HepG2 (cell line): ENCODE data around the gene DNAAF3. TPM values are rescaled to one million over a fixed set of nuclear protein-coding genes. Genes with fewer than 3 reads are reported as not detected.

Experiments
- DPF2 ChIP-seq: sonication (generic); formaldehyde crosslinking; IDR thresholded peaks from 2 replicates; pipeline ENCODE4 v1.4.0; 2020; ENCODE audit warnings: mild to moderate bottlenecking, low read depth, missing genetic modification reagents, borderline replicate concordance
- ESRRA ChIP-seq: sonication (generic); formaldehyde crosslinking; IDR thresholded peaks from 2 replicates; pipeline ENCODE4 v1.5.1; 2020; ENCODE audit warnings: mild to moderate bottlenecking, low read depth, missing genetic modification reagents
- FOXC1 ChIP-seq: sonication (generic); formaldehyde crosslinking; IDR thresholded peaks from 2 replicates; pipeline ENCODE4 v1.8.0; 2022; ENCODE audit warnings: mild to moderate bottlenecking, missing genetic modification reagents, borderline replicate concordance
- GABPB1 ChIP-seq: IDR thresholded peaks from 2 replicates; pipeline ENCODE4 v1.6.1; 2016; ENCODE audit warnings: mild to moderate bottlenecking, missing genetic modification reagents, moderate library complexity, missing compliant biosample characterization
- JUN ChIP-seq: sonication (generic); formaldehyde crosslinking; IDR thresholded peaks from 2 replicates; pipeline ENCODE4 v1.4.0; 2020; ENCODE audit warnings: mild to moderate bottlenecking, missing genetic modification reagents
- KDM2A ChIP-seq: sonication (generic); formaldehyde crosslinking; IDR thresholded peaks from 2 replicates; pipeline ENCODE4 v1.4.0; 2020; ENCODE audit warnings: low read depth, missing genetic modification reagents, borderline replicate concordance
- MEIS1 ChIP-seq: sonication (generic); formaldehyde crosslinking; IDR thresholded peaks from 2 replicates; pipeline ENCODE4 v1.9.0; 2021; ENCODE audit warnings: mild to moderate bottlenecking, missing genetic modification reagents, moderate library complexity, borderline replicate concordance
- NBN ChIP-seq: fragments of 450-650 bp; conservative IDR thresholded peaks from 2 replicates; pipeline ENCODE4 v1.6.1; 2017
- NCOA1 ChIP-seq: sonication (generic); formaldehyde crosslinking; IDR thresholded peaks from 2 replicates; pipeline ENCODE4 v1.9.0; 2021; ENCODE audit warnings: missing genetic modification reagents
- PAF1 ChIP-seq: IDR thresholded peaks from 2 replicates; pipeline ENCODE4 v1.6.1; 2016; ENCODE audit warnings: missing genetic modification reagents, missing compliant biosample characterization
- PHF20 ChIP-seq: sonication (generic); formaldehyde crosslinking; IDR thresholded peaks from 2 replicates; pipeline ENCODE4 v1.5.0; 2020; ENCODE audit warnings: mild to moderate bottlenecking, missing genetic modification reagents
- PTBP1 ChIP-seq: fragments of 200-400 bp; formaldehyde crosslinking; IDR thresholded peaks from 2 replicates; pipeline ENCODE4 v1.6.1; 2018; ENCODE audit warnings: low read length, low read depth; ENCODE audit not compliant: poor library complexity, severe bottlenecking
- RAD51 ChIP-seq: fragments of 450-650 bp; IDR thresholded peaks from 2 replicates; pipeline ENCODE4 v1.6.1; 2016; ENCODE audit warnings: borderline replicate concordance
- SCMH1 ChIP-seq: sonication (generic); formaldehyde crosslinking; IDR thresholded peaks from 2 replicates; pipeline ENCODE4 v1.9.0; 2021; ENCODE audit warnings: missing genetic modification reagents, mild to moderate bottlenecking, borderline replicate concordance
- SETDB1 ChIP-seq: sonication (generic); formaldehyde crosslinking; IDR thresholded peaks from 2 replicates; pipeline ENCODE4 v1.5.1; 2020; ENCODE audit warnings: missing genetic modification reagents, mild to moderate bottlenecking, borderline replicate concordance
- YEATS4 ChIP-seq: sonication (generic); formaldehyde crosslinking; IDR thresholded peaks from 2 replicates; pipeline ENCODE4 v1.4.0; 2020; ENCODE audit warnings: missing genetic modification reagents, borderline replicate concordance
- ZNF263 ChIP-seq: sonication (generic); formaldehyde crosslinking; IDR thresholded peaks from 2 replicates; pipeline ENCODE4 v1.4.0; 2020; ENCODE audit warnings: missing genetic modification reagents
- ZNF761 ChIP-seq: sonication (generic); formaldehyde crosslinking; conservative IDR thresholded peaks from 2 replicates; pipeline ENCODE4 v1.4.0; 2020; ENCODE audit warnings: mild to moderate bottlenecking, missing genetic modification reagents
- polyA plus RNA-seq, 8 experiments: library from polyadenylated mRNA; depleted of rRNA in 3 of 8; stranded (reverse) in 7 of 8; unstranded in 1 of 8; fragments of >200 nt; fragmentation: Illumina TruSeq in 4 of 8; extraction: Trizol in 4 of 8; gene quantifications; 2 replicates each; pipeline versions ENCODE4 v1.2.1 to v1.2.3, GENCODE V29; 2011 to 2016; ENCODE audit warnings: low read depth in 4 of 8, missing spikeins in 1 of 8, mixed read lengths in 1 of 8; ENCODE audit not compliant: insufficient read depth in 1 of 8
- total RNA-seq, 5 experiments: library from RNA; depleted of rRNA; stranded (reverse); fragments of >200 nt; fragmentation: Illumina TruSeq; extraction: Trizol; gene quantifications; 2 replicates each; pipeline ENCODE4 v1.2.3, GENCODE V29; 2016; ENCODE audit warnings: low read depth in 1 of 5
- TF ChIP-seq, protein P1 (sequence below): sonication (generic); formaldehyde crosslinking; IDR thresholded peaks from 2 replicates; pipeline ENCODE4 v1.9.0; 2021; ENCODE audit warnings: mild to moderate bottlenecking, missing genetic modification reagents
- TF ChIP-seq, protein P2 (sequence below): sonication (generic); formaldehyde crosslinking; IDR thresholded peaks from 2 replicates; pipeline ENCODE4 v1.8.0; 2022; ENCODE audit warnings: mild to moderate bottlenecking, missing genetic modification reagents, moderate library complexity
- TF ChIP-seq, protein P3 (sequence below): sonication (generic); formaldehyde crosslinking; IDR thresholded peaks from 2 replicates; pipeline ENCODE4 v1.4.0; 2020; ENCODE audit warnings: mild to moderate bottlenecking, missing genetic modification reagents, borderline replicate concordance

Gene DNAAF3
- total and polyA plus RNA-seq, 2 of the 13 experiments (the other 11 are each of a cell fraction or from before 2014, with no cell fraction given), result 0.30 to 0.40 TPM

DNA sequence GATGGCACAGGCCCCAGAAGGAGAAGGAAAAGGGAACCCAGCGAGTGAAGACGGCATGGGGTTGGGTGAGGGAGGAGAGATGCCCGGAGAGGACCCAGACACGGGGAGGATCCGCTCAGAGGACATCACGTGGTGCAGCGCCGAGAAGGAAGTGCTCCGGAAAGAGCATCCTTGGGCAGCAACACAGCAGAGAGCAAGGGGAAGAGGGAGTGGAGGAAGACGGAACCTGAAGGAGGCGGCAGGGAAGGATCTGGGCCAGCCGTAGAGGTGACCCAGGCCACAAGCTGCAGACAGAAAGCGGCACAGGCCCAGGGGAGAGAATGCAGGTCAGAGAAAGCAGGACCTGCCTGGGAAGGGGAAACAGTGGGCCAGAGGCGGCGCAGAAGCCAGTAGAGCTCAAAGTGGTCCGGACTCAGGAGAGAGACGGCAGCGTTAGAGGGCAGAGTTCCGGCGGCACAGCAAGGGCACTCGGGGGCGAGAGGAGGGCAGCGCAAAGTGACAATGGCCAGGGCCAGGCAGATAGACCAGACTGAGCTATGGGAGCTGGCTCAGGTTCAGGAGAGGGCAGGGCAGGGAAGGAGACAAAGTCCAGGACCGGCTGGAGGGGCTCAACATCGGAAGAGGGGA, 50.1 kb downstream of the DNAAF3 start (continued):
- TF ChIP-seq, protein P1, sequence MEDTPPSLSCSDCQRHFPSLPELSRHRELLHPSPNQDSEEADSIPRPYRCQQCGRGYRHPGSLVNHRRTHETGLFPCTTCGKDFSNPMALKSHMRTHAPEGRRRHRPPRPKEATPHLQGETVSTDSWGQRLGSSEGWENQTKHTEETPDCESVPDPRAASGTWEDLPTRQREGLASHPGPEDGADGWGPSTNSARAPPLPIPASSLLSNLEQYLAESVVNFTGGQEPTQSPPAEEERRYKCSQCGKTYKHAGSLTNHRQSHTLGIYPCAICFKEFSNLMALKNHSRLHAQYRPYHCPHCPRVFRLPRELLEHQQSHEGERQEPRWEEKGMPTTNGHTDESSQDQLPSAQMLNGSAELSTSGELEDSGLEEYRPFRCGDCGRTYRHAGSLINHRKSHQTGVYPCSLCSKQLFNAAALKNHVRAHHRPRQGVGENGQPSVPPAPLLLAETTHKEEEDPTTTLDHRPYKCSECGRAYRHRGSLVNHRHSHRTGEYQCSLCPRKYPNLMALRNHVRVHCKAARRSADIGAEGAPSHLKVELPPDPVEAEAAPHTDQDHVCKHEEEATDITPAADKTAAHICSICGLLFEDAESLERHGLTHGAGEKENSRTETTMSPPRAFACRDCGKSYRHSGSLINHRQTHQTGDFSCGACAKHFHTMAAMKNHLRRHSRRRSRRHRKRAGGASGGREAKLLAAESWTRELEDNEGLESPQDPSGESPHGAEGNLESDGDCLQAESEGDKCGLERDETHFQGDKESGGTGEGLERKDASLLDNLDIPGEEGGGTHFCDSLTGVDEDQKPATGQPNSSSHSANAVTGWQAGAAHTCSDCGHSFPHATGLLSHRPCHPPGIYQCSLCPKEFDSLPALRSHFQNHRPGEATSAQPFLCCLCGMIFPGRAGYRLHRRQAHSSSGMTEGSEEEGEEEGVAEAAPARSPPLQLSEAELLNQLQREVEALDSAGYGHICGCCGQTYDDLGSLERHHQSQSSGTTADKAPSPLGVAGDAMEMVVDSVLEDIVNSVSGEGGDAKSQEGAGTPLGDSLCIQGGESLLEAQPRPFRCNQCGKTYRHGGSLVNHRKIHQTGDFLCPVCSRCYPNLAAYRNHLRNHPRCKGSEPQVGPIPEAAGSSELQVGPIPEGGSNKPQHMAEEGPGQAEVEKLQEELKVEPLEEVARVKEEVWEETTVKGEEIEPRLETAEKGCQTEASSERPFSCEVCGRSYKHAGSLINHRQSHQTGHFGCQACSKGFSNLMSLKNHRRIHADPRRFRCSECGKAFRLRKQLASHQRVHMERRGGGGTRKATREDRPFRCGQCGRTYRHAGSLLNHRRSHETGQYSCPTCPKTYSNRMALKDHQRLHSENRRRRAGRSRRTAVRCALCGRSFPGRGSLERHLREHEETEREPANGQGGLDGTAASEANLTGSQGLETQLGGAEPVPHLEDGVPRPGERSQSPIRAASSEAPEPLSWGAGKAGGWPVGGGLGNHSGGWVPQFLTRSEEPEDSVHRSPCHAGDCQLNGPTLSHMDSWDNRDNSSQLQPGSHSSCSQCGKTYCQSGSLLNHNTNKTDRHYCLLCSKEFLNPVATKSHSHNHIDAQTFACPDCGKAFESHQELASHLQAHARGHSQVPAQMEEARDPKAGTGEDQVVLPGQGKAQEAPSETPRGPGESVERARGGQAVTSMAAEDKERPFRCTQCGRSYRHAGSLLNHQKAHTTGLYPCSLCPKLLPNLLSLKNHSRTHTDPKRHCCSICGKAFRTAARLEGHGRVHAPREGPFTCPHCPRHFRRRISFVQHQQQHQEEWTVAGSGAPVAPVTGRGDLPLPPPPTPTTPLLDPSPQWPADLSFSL (CRISPR knock-in tag), result no peak
- no peak for TF ChIP-seq KDM2A (CRISPR knock-in tag)
- TF ChIP-seq NCOA1 (CRISPR knock-in tag), result no peak
- no peak for TF ChIP-seq PHF20 (CRISPR knock-in tag)
- TF ChIP-seq, protein P2, sequence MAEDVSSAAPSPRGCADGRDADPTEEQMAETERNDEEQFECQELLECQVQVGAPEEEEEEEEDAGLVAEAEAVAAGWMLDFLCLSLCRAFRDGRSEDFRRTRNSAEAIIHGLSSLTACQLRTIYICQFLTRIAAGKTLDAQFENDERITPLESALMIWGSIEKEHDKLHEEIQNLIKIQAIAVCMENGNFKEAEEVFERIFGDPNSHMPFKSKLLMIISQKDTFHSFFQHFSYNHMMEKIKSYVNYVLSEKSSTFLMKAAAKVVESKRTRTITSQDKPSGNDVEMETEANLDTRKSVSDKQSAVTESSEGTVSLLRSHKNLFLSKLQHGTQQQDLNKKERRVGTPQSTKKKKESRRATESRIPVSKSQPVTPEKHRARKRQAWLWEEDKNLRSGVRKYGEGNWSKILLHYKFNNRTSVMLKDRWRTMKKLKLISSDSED (CRISPR knock-in tag), result no peak
- no peak for TF ChIP-seq JUN (CRISPR knock-in tag)
- TF ChIP-seq YEATS4 (CRISPR knock-in tag), result no peak
- TF ChIP-seq, protein P3, sequence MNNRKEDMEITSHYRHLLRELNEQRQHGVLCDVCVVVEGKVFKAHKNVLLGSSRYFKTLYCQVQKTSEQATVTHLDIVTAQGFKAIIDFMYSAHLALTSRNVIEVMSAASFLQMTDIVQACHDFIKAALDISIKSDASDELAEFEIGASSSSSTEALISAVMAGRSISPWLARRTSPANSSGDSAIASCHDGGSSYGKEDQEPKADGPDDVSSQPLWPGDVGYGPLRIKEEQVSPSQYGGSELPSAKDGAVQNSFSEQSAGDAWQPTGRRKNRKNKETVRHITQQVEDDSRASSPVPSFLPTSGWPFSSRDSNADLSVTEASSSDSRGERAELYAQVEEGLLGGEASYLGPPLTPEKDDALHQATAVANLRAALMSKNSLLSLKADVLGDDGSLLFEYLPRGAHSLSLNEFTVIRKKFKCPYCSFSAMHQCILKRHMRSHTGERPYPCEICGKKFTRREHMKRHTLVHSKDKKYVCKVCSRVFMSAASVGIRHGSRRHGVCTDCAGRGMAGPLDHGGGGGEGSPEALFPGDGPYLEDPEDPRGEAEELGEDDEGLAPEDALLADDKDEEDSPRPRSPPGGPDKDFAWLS (CRISPR knock-in tag), result 0 out of 2 replicates have a peak, but pooled peaks have one; percentile 63
- peak; percentile 65; the same call in 1 of the 2 replicates for TF ChIP-seq RAD51
- no peak for TF ChIP-seq SETDB1
- no peak for TF ChIP-seq PAF1 (CRISPR knock-in tag)
- peak; percentile 37 for TF ChIP-seq GABPB1
- no peak for TF ChIP-seq ESRRA (CRISPR knock-in tag)
- peak; percentile 73; the same call in 1 of the 2 replicates for TF ChIP-seq MEIS1 (CRISPR knock-in tag)
- TF ChIP-seq NBN, result no peak
- 0 out of 2 replicates have a peak, but pooled peaks have one; percentile 56 for TF ChIP-seq FOXC1 (CRISPR knock-in tag)
- no peak for TF ChIP-seq SCMH1
- peak; percentile 74 for TF ChIP-seq ZNF263 (CRISPR knock-in tag)
- peak; percentile 21; the same call in 1 of the 2 replicates for TF ChIP-seq DPF2
- TF ChIP-seq PTBP1, result no peak
- TF ChIP-seq ZNF761 (CRISPR knock-in tag), result no peak; the same call in 1 of the 2 replicates
